Natural killer cell (primary cell): Measurements from ENCODE around the gene PKP4. TPM values are rescaled to one million over a fixed set of nuclear protein-coding genes. Genes with fewer than 3 reads are reported as not detected.

Experiments
- ATAC-seq, 3 donors: fragments of 150-1000 bp in 2 of 3; fragments of 200-7000 bp in 1 of 3; cut with Tn5 transposase; 1 replicate in 1 of 3; 2 replicates in 2 of 3; pipeline ENCODE4 v1.10.0; 2021; ENCODE audit warnings: mild to moderate bottlenecking in 2 of 3, moderate library complexity in 2 of 3
- DNase-seq, 2 donors: peaks; one replicate each; pipeline versions ENCODE4 v3.0.0 to v3.0.0-alpha.2; 2013 to 2021; ENCODE audit warnings: mixed read lengths in 1 of 2
- H3K27ac ChIP-seq: one replicate; pipeline ENCODE4 v1.5.1; 2013; ENCODE audit warnings: mild to moderate bottlenecking, low read length
- H3K27me3 ChIP-seq: one replicate; pipeline ENCODE4 v1.6.1; 2013; ENCODE audit warnings: low read length; ENCODE audit not compliant: control insufficient read depth, insufficient read depth
- H3K36me3 ChIP-seq: one replicate; pipeline ENCODE4 v1.6.1; 2013; ENCODE audit warnings: low read length; ENCODE audit not compliant: control insufficient read depth, insufficient read depth
- H3K4me1 ChIP-seq: one replicate; pipeline ENCODE4 v1.6.1; 2013; ENCODE audit warnings: low read length; ENCODE audit not compliant: control insufficient read depth, insufficient read depth
- H3K4me3 ChIP-seq: one replicate; pipeline ENCODE4 v1.5.1; 2013; ENCODE audit warnings: low read length
- H3K9me3 ChIP-seq: one replicate; pipeline ENCODE4 v1.6.1; 2013; ENCODE audit warnings: low read length; ENCODE audit not compliant: control insufficient read depth, insufficient read depth
- H3K27ac Mint-ChIP-seq, 2 donors: one replicate each; pipeline ENCODE4 v1.8.0; 2022; ENCODE audit warnings: mild to moderate bottlenecking in 2 of 2, mixed read lengths in 2 of 2, moderate library complexity in 1 of 2
- H3K27me3 Mint-ChIP-seq, 2 donors: one replicate each; pipeline ENCODE4 v1.8.0; 2022; ENCODE audit warnings: low read depth in 2 of 2, mixed read lengths in 2 of 2
- H3K36me3 Mint-ChIP-seq: one replicate; pipeline ENCODE4 v1.8.0; 2022; ENCODE audit warnings: mixed read lengths
- H3K4me1 Mint-ChIP-seq, 2 donors: one replicate each; pipeline ENCODE4 v1.8.0; 2022; ENCODE audit warnings: mixed read lengths in 2 of 2
- H3K4me3 Mint-ChIP-seq: one replicate; pipeline ENCODE4 v1.8.0; 2022; ENCODE audit warnings: mild to moderate bottlenecking, moderate library complexity, mixed read lengths
- H3K9me3 Mint-ChIP-seq, 2 donors: one replicate each; pipeline ENCODE4 v1.8.0; 2022; ENCODE audit warnings: mixed read lengths in 2 of 2
- WGBS: methylation state at CpG from one replicate; pipeline ENCODE4 v1.1.7; 2013; ENCODE audit warnings: missing lambda C conversion rate; ENCODE audit not compliant: insufficient coverage; 5-methylcytosine and 5-hydroxymethylcytosine counted together
- intact Hi-C: fragments of 100-400 bp; cut with micrococcal nuclease; formaldehyde crosslinking; loops from one replicate; pipeline ENCODE4 v1.14.2; 2022
- total RNA-seq, 4 donors: library from RNA; stranded (reverse); fragments of 120-200 nt in 1 of 4; gene quantifications; one replicate each; pipeline versions ENCODE4 v1.2.3 to v1.2.4, GENCODE V29; 2013 to 2022
- TF ChIP-seq, protein P1 (sequence below): fragments of 200-600 bp; IDR thresholded peaks from one replicate; pipeline ENCODE4 v1.8.0; 2022; ENCODE audit warnings: antibody characterized with exemption

The PKP4 gene
- total RNA-seq, 3 donors from 2014 or later (not counting 1 experiment from before 2014, with no cell fraction given), result 5.9 to 8.4 (median 7.2) TPM

DNA sequence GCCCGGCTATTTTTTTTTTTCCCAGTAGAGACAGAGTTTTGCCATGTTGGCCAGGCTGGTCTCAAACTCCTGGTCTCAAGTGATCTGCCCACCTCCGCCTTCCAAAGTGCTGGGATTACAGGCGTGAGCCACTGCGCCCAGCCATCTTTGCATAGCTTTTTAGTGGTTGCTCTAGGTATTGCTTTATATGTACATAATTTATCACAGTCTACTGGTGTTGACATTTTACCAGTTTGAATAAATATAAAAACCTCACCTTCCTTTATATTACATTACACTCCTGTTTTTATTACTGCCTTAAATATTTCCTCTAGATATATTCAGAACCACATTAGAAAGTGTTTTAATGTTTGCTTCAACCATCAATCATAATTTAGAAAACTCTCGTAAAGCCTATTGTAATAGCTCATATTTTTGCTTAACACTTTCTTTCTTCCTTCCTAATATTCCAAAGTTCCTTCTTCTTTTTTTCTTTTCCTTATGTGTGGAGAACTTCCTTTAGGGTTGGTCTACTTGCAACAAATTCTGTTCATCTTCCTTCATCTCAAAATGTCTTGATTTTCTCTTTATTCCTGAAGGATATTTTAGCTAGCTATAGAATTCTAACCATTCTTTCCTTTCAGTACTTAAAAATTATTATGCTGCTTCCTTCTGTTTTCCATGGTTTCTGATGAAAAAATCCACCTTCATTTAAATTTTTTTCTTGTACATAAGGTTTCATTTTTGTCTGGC is 256.2 kb downstream of the PKP4 start:
- H3K36me3 ChIP-seq, result no peaks in the 10 kb centered on the region
- intact Hi-C loops, result no loop called here
- TF ChIP-seq, protein P1, sequence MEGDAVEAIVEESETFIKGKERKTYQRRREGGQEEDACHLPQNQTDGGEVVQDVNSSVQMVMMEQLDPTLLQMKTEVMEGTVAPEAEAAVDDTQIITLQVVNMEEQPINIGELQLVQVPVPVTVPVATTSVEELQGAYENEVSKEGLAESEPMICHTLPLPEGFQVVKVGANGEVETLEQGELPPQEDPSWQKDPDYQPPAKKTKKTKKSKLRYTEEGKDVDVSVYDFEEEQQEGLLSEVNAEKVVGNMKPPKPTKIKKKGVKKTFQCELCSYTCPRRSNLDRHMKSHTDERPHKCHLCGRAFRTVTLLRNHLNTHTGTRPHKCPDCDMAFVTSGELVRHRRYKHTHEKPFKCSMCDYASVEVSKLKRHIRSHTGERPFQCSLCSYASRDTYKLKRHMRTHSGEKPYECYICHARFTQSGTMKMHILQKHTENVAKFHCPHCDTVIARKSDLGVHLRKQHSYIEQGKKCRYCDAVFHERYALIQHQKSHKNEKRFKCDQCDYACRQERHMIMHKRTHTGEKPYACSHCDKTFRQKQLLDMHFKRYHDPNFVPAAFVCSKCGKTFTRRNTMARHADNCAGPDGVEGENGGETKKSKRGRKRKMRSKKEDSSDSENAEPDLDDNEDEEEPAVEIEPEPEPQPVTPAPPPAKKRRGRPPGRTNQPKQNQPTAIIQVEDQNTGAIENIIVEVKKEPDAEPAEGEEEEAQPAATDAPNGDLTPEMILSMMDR, result no peak
- no peaks in the 10 kb centered on the region for H3K27me3 ChIP-seq
- DNase-seq, result no peak
- Mint-ChIP-seq H3K36me3 (no peaks in the 10 kb centered on the region), H3K4me3 (no peak overlapping the region), H3K27ac (no peak overlapping the region), H3K27me3 (peaks cover 7 to 12% of the 10 kb centered on the region in 2 donors), H3K4me1 (no peaks in the 10 kb centered on the region), H3K9me3 (peaks cover 0 to 5% of the 10 kb centered on the region in 2 donors)
- no peak overlapping the region for H3K4me3 ChIP-seq
- H3K27ac ChIP-seq, result no peak overlapping the region
- H3K9me3 ChIP-seq, result no peaks in the 10 kb centered on the region
- no peaks in the 10 kb centered on the region for H3K4me1 ChIP-seq
- no peak for ATAC-seq
- WGBS, result 95% methylated on average over 4 of the region's 5 CpGs

DNA sequence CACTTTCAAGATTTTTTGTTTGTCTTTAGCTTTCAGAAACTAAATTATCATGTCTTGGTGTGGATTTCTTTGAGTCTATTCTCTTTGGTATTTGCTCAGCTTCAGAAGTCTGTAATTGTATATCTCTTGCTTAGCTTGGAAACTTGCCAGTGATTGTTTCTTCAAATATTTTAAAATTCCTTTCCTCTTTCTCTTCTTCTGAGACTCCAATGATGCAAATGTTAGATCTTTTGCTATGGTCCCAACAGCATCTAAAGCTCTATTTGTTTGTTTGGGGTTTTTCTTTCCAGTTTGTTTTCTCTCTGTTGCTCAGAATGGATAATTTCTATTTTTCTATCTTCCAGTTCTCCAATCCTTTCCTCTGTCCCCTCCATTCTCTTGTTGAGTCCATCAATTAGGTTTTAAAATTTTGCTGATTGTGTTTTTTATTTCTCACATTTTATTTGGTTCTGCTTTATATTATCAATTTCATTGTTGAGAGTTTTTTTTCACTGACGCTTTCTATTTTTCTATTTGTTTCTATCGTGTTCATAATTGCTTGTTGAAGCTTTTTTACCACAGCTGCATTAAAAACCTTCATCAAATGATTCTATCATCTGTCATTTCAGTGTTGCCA is 256.9 kb downstream of the PKP4 start:
- Histone ChIP-seq H3K4me1 (no peaks in the 10 kb centered on the region), H3K4me3 (no peak overlapping the region), H3K9me3 (no peaks in the 10 kb centered on the region), H3K27ac (no peak overlapping the region), H3K27me3 (no peaks in the 10 kb centered on the region), H3K36me3 (no peaks in the 10 kb centered on the region)
- intact Hi-C loops, result no loop called here
- no peak for ATAC-seq
- TF ChIP-seq, protein P1, result no peak
- DNase-seq, result no peak
- no peaks in the 10 kb centered on the region for H3K36me3 Mint-ChIP-seq
- no peak overlapping the region for H3K27ac Mint-ChIP-seq
- WGBS, result no CpG with 5 or more reads among the region's 2 CpGs
- no peaks in the 10 kb centered on the region for H3K4me1 Mint-ChIP-seq
- H3K9me3 Mint-ChIP-seq, result peaks cover 0 to 5% of the 10 kb centered on the region in 2 donors
- peaks cover 7 to 12% of the 10 kb centered on the region in 2 donors for H3K27me3 Mint-ChIP-seq
- no peak overlapping the region for H3K4me3 Mint-ChIP-seq

DNA sequence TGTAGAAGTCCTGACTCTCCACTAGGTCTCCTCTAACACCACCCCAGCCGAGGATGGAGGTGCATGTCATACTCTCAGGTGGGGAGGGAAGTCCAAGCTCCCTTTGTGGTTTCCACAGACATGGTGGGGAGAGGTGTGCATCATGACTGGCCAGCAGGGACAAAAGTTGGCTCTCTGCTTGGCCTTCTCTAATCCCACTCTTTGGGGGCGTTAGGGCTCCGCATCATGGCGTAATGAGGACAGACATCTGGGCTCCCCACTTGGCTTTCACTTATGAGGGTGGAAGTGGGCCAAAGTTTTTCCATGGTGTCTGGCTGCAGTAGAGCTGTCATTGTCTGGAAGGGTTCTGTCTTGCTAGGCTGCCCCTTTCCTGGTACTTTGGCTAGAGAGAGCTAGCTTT is 257.7 kb downstream of the PKP4 start:
- TF ChIP-seq, protein P1, result no peak
- H3K4me3 Mint-ChIP-seq, result no peak overlapping the region
- peaks cover 0 to 5% of the 10 kb centered on the region in 2 donors for H3K9me3 Mint-ChIP-seq
- intact Hi-C loops, result no loop called here
- H3K4me3 ChIP-seq, result no peak overlapping the region
- 62% methylated on average over 3 of the region's 4 CpGs for WGBS
- no peaks in the 10 kb centered on the region for H3K36me3 ChIP-seq
- H3K4me1 ChIP-seq, result no peaks in the 10 kb centered on the region
- ATAC-seq, result no peak
- no peaks in the 10 kb centered on the region for H3K9me3 ChIP-seq
- H3K27me3 Mint-ChIP-seq, result peaks cover 7 to 12% of the 10 kb centered on the region in 2 donors
- H3K4me1 Mint-ChIP-seq, result no peaks in the 10 kb centered on the region
- H3K27ac Mint-ChIP-seq, result no peak overlapping the region
- H3K27me3 ChIP-seq, result no peaks in the 10 kb centered on the region
- H3K36me3 Mint-ChIP-seq, result no peaks in the 10 kb centered on the region
- no peak overlapping the region for H3K27ac ChIP-seq
- DNase-seq, result no peak
